Measurements from ENCODE around the gene ECE2.

DNA sequence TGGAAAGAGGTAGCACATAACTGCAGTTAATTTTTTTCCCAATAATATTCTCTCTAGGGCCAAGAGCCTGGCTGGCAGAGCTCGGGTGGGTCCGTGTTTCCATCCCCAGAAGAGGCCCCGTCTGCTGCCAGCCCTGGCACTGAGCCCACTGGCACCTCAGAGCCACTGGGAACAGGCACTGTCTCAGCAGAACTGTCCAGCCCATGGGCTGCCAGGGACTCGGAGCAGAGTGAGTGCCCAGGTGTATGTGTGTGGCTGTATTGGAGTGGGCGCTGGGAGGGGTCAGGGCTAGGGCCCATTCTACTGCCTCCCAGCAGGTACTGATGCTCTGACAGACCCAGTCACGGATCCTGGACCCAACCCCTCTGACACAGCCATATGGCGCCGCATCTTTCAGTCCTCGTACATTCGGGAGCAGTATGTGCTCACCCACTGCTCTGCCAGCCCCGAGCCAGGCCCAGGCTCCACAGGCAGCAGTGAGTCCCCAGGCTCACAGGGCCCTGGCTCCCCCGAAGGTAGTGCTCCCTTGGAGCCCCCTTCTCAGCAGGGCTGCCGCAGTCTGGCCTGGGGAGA is 37.5 kb upstream of the ECE2 start:
- TF ChIP-seq, protein P1, sequence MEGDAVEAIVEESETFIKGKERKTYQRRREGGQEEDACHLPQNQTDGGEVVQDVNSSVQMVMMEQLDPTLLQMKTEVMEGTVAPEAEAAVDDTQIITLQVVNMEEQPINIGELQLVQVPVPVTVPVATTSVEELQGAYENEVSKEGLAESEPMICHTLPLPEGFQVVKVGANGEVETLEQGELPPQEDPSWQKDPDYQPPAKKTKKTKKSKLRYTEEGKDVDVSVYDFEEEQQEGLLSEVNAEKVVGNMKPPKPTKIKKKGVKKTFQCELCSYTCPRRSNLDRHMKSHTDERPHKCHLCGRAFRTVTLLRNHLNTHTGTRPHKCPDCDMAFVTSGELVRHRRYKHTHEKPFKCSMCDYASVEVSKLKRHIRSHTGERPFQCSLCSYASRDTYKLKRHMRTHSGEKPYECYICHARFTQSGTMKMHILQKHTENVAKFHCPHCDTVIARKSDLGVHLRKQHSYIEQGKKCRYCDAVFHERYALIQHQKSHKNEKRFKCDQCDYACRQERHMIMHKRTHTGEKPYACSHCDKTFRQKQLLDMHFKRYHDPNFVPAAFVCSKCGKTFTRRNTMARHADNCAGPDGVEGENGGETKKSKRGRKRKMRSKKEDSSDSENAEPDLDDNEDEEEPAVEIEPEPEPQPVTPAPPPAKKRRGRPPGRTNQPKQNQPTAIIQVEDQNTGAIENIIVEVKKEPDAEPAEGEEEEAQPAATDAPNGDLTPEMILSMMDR (IDR thresholded peaks at IDR 0.05), result no peak
- no peak for TF ChIP-seq POLR2A (IDR thresholded peaks at IDR 0.05)

All from right lobe of liver (tissue), 4 donors.